Stimulated activated CD8-positive, alpha-beta memory T cell treated with anti-CD3 and anti-CD28 coated beads, Interleukin-4, amount 100 ng/mL, for 48 hours (primary cell): Measurements from ENCODE around the gene MFRP.

ENCODE experiments used
- DNase-seq: peaks from one replicate; pipeline ENCODE4 v3.0.0-alpha.2; 2020

Gene MFRP

GRCh38 chr11:119372260-119373058 lies 26.0 kb upstream of the MFRP start:
- no peak for DNase-seq

DNA sequence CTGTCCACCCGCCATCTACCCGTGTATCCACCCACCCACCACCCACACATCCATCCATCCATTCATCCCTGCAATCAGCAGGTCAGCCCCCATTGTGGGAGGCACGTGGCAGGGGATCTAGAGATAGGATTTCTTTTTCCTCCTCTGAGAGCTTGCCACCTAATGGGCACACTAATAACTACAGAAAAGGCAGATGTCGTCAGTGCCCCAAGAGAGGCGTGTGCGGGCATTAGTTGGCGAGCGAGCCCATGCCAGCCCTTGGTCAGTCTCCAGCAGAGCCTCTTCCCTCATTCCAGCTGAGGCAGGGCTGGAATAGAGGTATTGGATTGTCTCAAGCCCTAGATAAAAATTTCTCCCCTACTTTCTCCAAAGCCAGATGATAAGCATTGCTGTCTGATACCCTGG lies 25.3 kb upstream of the MFRP start:
- no peak for DNase-seq

GRCh38 chr11:119371067-119371601 lies 24.6 kb upstream of the MFRP start:
- no peak for DNase-seq

- no peak for DNase-seq
Measured at GRCh38 chr11:119370486-119371046, 24.1 kb upstream of the MFRP start.

- no peak for DNase-seq
Measured at GRCh38 chr11:119369132-119369925, 22.8 kb upstream of the MFRP start.

- no peak for DNase-seq
Measured at GRCh38 chr11:119368121-119369034, 21.9 kb upstream of the MFRP start.

- no peak for DNase-seq
Measured at GRCh38 chr11:119367661-119368120, 21.2 kb upstream of the MFRP start.

- DNase-seq: no peak
Measured at GRCh38 chr11:119366690-119367620, 20.4 kb upstream of the MFRP start.

DNA sequence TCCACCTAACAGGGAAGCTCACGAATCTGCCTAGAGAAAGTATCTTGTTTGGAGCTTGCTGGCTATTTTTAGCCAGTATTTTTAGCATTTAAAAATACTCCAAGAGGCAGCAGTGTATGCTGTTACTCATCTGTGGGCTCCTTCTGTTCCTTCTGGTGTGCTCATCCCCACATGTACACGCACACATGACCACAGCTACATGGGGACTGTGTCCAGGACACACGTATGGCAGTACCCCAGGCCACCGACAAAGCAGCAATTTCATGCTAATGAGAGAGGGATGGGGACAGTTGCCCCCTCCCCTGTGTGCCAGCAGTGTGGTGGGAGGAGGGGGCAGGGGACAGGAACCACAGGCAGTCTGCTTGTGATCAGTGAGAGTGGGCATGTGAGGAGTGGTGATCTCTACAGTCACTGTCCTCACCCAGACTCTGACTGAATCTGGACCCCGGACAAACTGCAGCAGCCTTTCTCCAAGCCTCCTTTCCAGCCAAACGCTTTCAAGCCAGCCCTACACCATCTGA lies 18.6 kb upstream of the MFRP start:
- DNase-seq: no peak

DNA sequence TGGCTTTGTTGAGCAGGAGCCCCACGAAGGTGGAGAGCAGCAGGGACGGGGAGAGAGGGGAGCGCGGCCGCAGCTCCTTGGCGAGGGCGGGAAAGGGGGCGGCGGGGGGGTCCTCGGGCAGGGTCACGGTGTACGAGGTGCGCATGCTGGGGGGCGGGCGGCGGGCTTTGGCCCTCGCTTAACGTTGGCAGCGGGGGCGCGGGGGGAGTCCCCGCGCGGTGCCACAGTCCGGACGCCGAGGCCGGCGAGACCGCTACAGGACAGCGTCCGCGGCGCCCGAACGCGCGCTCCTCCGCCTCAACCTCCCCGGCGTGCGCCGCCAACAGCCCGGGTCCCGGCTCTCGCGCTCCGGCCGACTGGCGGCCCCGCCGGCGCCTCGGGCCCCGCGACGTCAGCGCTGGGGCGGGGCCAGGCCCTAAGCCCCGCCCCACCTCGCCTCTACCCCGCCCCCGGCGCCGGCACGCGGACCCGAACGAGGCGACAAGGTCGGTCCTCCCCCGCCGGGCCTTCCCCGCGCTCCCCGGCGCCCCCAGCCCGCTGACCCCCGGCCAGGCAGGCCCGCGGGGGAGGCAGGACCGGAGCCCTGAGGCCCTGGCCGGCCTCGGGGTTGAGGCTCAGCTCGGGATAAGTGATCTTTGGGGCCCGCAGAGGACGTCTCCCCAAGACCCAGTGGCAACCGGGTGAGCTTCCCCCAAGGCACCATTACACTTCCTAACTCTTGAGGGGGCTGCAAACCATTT lies 17.5 kb upstream of the MFRP start:
- DNase-seq: peak; percentile 74

- DNase-seq: no peak
Measured at GRCh38 chr11:119363081-119363850, 16.8 kb upstream of the MFRP start.

- no peak for DNase-seq
Measured at GRCh38 chr11:119362741-119363080, 16.2 kb upstream of the MFRP start.

DNA sequence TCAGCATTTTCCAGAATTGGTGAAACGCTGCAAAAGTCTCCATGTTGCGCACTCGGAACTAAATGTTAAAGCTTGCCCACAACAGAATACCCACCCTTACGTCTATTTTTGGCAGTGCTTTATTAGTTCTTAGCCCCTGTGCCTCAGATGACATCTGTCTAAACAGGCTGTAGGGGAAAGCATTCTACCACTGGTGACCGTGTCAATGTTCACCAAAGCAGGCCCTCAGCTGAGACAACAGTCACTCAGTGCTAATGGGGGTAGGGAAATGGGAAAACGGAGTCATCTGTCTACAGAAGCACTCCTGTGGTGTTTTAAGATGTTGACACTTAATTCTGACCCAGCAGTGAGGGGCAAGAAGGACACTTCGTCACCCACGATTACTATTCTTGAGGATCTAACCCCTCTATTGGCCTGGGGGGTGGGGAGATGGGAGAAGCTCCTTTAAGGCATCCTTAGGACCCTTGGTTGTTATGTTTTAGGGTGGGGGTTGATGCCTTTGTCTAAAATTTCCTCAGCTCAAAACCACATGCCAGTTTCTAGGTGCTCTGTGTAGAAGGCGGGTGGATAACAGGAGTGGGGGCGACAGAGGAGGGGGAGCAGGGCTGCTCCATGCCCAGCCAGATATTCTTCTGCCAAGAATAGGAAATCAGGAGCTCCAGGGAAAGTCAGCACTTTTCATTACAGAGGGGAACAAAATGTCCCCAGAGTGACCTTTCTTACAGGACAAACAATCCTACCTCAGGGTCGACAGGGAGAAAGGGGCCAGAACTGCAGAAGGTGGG lies 15.6 kb upstream of the MFRP start:
- DNase-seq: no peak

DNA sequence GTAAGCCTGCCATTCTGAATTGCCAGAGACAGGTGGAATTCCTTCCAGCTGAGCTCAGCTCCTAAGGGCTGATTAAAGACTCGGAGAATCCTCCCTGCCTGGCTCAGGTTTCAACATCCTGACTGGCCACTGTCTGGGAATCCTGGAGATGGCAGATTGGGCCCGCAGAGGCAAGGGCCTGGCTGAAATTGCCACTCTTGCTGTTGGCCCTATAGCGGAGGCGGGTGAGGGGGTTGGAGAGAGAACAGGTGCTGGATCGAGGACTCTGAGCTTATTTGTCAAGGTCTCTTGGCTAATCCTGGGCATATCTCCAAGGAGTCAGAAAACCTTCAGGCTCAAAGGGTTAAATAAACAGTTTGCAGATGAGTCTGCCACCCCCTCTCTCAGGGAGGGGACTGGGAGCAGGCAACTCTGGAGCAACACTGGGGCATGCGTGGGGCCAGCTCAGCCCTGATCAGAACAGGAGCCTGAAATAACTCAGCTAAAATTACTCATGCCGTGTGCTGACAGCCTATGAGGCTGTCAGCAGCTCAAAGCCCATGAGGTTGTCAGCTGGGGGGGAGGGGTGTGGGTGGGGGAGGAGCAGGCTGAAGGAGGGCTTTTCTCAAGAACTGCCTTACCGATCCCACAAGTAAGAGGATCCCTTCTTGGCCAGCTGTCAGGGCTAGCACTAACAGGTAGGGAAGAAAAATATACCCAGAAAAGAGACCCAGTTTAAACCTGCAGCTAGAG lies 14.7 kb upstream of the MFRP start:
- peak; percentile 74 for DNase-seq

DNA sequence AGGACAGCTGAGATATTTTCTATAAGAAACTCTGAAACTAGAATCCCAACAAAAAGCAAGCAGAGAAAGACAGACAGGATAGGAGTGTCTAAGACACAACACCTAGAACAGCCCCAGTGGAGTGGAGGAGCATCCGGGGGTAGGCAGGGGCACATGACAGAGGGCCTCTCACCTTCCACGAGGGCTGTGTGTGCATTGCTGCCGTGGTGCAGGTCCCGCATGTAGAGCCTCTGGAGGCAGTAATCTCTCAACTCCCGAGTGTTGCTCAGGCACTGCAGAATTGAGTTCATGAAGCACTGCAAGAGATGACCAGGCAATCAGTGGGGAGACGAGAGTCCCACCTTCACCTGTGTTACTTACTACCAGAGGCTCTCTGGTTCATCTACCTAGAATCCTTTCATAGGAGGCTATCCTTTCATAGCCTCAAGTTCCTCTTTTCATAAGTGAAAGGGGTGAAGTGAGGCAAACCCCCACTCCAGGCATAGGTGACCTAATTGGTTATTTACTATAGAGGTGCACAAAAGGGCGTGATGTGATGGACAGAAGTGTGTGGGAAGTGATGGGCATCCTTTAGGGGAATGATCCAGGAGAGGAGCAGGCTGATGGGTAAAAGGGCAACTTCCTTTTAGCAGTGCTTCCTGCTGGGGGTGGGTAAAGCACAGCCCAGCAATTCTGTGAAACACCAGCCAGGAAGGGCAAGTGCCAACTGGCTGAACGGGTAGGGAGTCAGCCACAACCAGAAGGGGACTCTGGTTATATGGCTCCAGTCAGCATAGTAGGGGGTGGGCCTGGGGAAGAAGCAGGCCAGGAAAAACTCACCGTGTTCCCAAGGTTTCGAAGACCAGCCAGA lies 13.1 kb upstream of the MFRP start:
- DNase-seq: no peak

- DNase-seq: no peak
Measured at GRCh38 chr11:119357074-119357473, 10.6 kb upstream of the MFRP start.
